GM10248 (cell line): ENCODE measurements around the gene TMEM51.

Experiments used
- CTCF ChIA-PET: fragments of 300-600 bp; sonication (Branson Sonifier 250); formaldehyde crosslinking; extraction: SDS; loops from one replicate; lab custom pipeline; 2021; ENCODE audit warnings: antibody characterized with exemption; lab: Yijun Ruan, JAX
- POLR2A ChIA-PET: fragments of 350-650 bp; sonication (Branson Sonifier 250); formaldehyde crosslinking; extraction: SDS; loops from one replicate; lab custom pipeline; 2020; ENCODE audit warnings: antibody characterized with exemption; lab: Yijun Ruan, JAX
- DNase-seq: peaks from one replicate; pipeline ENCODE4 v3.0.0; 2012; ENCODE audit errors: extremely low spot score
- TF ChIP-seq, protein P1 (sequence below): IDR thresholded peaks from 2 replicates; pipeline ENCODE4 v1.5.1; 2012; ENCODE audit warnings: mild to moderate bottlenecking, low read depth; ENCODE audit errors: extremely low read depth, missing control alignments, control extremely low read depth

Gene TMEM51

DNA sequence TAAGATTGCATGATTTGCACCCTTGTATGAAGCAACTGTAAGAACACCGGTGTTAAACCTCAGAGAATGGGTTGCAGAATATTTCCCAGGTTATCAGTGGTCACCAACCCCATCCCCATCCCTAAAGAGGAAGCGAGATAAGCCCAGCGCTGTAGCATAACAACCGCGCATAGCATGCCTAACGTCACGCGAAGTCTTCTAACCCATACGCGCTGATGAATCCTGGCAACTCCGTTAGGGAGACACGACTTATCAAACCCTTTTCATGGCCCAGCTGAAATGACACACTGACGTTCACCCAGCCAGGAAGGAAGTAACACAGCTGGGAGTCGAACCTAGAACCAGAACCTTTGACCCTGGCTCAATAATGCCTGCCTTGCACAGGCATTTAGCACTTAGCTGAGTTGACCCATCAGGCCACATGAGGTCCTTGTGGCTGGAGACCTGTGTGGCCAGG is 24.2 kb downstream of the TMEM51 start:
- CTCF ChIA-PET: no interaction called here
- TF ChIP-seq, protein P1, sequence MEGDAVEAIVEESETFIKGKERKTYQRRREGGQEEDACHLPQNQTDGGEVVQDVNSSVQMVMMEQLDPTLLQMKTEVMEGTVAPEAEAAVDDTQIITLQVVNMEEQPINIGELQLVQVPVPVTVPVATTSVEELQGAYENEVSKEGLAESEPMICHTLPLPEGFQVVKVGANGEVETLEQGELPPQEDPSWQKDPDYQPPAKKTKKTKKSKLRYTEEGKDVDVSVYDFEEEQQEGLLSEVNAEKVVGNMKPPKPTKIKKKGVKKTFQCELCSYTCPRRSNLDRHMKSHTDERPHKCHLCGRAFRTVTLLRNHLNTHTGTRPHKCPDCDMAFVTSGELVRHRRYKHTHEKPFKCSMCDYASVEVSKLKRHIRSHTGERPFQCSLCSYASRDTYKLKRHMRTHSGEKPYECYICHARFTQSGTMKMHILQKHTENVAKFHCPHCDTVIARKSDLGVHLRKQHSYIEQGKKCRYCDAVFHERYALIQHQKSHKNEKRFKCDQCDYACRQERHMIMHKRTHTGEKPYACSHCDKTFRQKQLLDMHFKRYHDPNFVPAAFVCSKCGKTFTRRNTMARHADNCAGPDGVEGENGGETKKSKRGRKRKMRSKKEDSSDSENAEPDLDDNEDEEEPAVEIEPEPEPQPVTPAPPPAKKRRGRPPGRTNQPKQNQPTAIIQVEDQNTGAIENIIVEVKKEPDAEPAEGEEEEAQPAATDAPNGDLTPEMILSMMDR: no peak
- DNase-seq: no peak
- POLR2A ChIA-PET: no interaction called here

DNA sequence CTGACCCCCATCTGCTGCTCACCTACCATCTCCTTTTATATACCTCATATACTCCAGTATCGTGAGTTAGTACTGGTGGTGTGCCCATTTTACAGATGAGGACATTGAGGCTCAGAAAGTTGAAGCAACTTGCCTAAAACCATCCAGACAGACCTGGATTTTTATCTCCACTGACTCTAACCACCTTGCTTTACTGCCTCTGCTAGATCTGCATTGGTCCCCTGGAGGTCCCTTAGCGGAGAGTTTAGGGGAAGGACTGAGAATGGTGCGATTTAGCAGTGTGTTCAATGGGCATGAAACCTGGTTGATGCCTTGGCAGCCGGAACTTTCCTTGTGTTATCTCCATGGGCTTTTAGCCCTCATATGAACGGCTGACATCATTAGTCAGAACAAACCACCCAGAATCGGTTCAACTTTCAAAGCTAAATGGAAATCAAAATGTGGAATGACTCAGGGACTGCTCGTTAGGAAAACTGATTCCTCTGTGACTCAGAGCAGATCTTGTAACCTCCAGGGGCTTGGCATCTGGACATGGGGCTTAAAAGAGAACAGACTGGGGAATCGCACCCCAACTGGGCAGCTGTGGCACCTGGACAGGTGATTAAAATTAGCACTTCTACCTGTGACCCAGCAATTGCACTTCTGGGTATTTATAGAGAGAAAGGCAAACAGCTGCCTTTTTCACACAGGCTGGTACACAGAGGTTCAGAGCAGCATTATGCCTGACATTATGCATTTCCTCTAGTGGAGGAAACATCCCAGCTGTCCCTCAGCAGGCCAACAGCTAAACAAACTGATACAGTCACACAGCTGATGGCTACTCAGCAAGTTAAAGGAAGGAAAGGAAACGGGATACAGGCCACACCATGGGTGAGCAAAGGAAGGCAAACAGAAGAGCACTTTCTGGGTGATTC is 25.3 kb downstream of the TMEM51 start:
- TF ChIP-seq, protein P1: no peak
- CTCF ChIA-PET: interaction anchor here (0.9 to 1.3 kb wide), 2 partner anchors 25 to 93 kb away, joined by 3 read pairs; partner anchors contain the start of gene TMEM51
- DNase-seq: no peak
- POLR2A ChIA-PET: no interaction called here

- DNase-seq: no peak
- ChIA-PET CTCF (interaction anchor here (0.9 to 1.3 kb wide), 2 partner anchors 25 to 92 kb away, joined by 3 read pairs; partner anchors contain the start of gene TMEM51), POLR2A (no interaction called here)
Measured at GRCh38 chr1:15179485-15179883, 25.9 kb downstream of the TMEM51 start.

GRCh38 chr1:15180189-15180588 is 26.6 kb downstream of the TMEM51 start:
- no peak for DNase-seq
- POLR2A ChIA-PET: no interaction called here
- CTCF ChIA-PET: interaction anchor here (1.2 kb wide), 1 partner anchor 52 kb away, joined by 4 read pairs; no protein-coding TSS in a partner anchor
- TF ChIP-seq, protein P1: no peak

More at GRCh38 chr1:15179485-15179883, 25.9 kb downstream of the TMEM51 start:
- TF ChIP-seq, protein P1: no peak

DNA sequence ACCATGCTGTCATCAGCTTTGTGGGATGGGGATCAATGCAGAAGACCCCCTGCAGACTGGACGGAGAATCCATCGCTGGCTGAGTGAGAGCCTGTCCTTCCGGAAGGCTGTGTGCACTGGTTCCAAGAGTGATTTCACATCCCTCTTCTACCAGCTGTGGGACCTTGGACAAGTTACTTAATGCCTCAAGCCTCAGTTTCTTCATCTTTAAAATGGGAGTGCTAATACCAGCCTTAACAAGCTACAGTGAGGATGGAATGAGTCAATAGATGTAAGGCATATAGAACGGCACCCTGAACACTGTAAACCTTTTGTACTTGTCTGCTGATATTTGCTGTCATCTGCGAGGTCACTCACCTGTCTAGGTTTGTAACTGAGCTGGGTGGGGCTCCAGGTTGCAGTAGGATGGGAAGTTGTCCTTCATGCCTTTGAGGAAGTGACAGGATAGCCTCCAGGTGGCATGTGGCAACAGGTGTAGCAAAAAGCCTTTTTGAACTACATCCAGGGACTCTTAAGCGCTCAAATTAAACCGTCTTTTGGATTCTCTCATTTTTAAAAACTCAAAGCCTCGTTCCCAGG is 27.5 kb downstream of the TMEM51 start:
- ChIA-PET CTCF (interaction anchor here (1.2 kb wide), 1 partner anchor 53 kb away, joined by 4 read pairs; no protein-coding TSS in a partner anchor), POLR2A (no interaction called here)
- DNase-seq: no peak
- TF ChIP-seq, protein P1: no peak

GRCh38 chr1:15181564-15181963 is 28.0 kb downstream of the TMEM51 start:
- TF ChIP-seq, protein P1: no peak
- CTCF ChIA-PET: no interaction called here
- POLR2A ChIA-PET: no interaction called here
- DNase-seq: no peak
